ENCODE results near the gene EPS8L1.
A peak's percentile ranks its signal among the peaks of the same experiment; 100 is the strongest.

The EPS8L1 gene

DNA sequence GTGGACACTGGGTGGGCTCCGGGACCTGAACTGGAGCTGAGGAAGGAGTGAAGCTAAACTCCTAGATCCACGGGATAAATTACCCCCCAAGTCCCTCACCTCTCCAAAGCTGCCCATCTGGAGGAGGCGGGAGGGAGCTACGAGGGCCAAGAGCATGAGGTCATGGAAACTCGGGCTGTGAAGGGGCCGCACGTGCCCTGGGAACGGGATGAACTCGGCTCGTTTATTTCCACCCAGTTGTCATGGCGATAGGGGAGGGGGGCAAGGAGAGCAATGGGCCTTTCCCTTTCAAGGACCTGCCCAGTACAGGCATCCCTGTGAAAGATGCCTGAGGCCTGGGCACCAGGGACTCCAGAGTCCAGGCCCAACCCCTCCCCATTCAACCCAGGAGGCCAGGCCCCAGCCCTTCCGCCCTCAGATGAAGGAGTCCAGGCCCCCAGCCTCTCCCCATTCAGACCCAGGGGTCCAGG lies 37.9 kb downstream of the EPS8L1 start:
- H3K9ac ChIP-seq (ENCODE audit: low read length), result peak overlapping the region; percentile 90
- peaks cover 50% of the 10 kb centered on the region for H3K4me1 ChIP-seq (ENCODE audit: insufficient read depth, low read length)
- peak overlapping the region in 1 of 2 donors; percentile 45 for H3K4me3 ChIP-seq (ENCODE audit: low read depth in 1 of 2, low read length in 2 of 2)
- peak overlapping the region; percentile 99 for H3K27ac ChIP-seq (ENCODE audit: low read depth, low read length)
- H3K36me3 ChIP-seq (ENCODE audit: insufficient read depth, low read length), result peaks cover 20% of the 10 kb centered on the region
- no peaks in the 10 kb centered on the region for H3K27me3 ChIP-seq (ENCODE audit: control insufficient read depth in 1 of 2, insufficient read depth in 2 of 2, low read length in 2 of 2)
- no peaks in the 10 kb centered on the region for H3K9me3 ChIP-seq (ENCODE audit: low read length)

DNA sequence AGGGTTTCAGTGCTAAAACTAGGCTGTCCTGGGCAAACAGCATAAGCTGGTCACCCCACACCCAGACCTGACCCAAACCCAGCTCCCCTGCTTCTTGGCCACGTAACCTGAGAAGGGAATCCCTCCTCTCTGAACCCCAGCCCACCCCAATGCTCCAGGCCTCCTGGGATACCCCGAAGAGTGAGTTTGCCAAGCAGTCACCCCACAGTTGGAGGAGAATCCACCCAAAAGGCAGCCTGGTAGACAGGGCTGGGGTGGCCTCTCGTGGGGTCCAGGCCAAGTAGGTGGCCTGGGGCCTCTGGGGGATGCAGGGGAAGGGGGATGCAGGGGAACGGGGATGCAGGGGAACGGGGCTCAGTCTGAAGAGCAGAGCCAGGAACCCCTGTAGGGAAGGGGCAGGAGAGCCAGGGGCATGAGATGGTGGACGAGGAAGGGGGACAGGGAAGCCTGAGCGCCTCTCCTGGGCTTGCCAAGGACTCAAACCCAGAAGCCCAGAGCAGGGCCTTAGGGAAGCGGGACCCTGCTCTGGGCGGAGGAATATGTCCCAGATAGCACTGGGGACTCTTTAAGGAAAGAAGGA lies 39.0 kb downstream of the EPS8L1 start:
- Histone ChIP-seq H3K4me1 (ENCODE audit: insufficient read depth, low read length) (peaks cover 52% of the 10 kb centered on the region), H3K27me3 (ENCODE audit: control insufficient read depth in 1 of 2, insufficient read depth in 2 of 2, low read length in 2 of 2) (no peaks in the 10 kb centered on the region), H3K9me3 (ENCODE audit: low read length) (no peaks in the 10 kb centered on the region), H3K9ac (ENCODE audit: low read length) (peak overlapping the region; percentile 84), H3K36me3 (ENCODE audit: insufficient read depth, low read length) (peaks cover 9% of the 10 kb centered on the region), H3K4me3 (ENCODE audit: low read depth in 1 of 2, low read length in 2 of 2) (peak overlapping the region; percentile 78 to 89), H3K27ac (ENCODE audit: low read depth, low read length) (peak overlapping the region; percentile 99)

DNA sequence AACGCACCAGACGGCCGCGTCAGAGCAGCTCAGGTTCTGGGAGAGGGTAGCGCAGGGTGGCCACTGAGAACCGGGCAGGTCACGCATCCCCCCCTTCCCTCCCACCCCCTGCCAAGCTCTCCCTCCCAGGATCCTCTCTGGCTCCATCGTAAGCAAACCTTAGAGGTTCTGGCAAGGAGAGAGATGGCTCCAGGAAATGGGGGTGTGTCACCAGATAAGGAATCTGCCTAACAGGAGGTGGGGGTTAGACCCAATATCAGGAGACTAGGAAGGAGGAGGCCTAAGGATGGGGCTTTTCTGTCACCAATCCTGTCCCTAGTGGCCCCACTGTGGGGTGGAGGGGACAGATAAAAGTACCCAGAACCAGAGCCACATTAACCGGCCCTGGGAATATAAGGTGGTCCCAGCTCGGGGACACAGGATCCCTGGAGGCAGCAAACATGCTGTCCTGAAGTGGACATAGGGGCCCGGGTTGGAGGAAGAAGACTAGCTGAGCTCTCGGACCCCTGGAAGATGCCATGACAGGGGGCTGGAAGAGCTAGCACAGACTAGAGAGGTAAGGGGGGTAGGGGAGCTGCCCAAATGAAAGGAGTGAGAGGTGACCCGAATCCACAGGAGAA lies 39.9 kb downstream of the EPS8L1 start:
- Histone ChIP-seq H3K4me1 (ENCODE audit: insufficient read depth, low read length) (peaks cover 52% of the 10 kb centered on the region), H3K27me3 (ENCODE audit: control insufficient read depth in 1 of 2, insufficient read depth in 2 of 2, low read length in 2 of 2) (no peaks in the 10 kb centered on the region), H3K4me3 (ENCODE audit: low read depth in 1 of 2, low read length in 2 of 2) (peak overlapping the region; percentile 78 to 89), H3K36me3 (ENCODE audit: insufficient read depth, low read length) (peaks cover under 1% of the 10 kb centered on the region), H3K9ac (ENCODE audit: low read length) (peak overlapping the region; percentile 91), H3K9me3 (ENCODE audit: low read length) (no peaks in the 10 kb centered on the region), H3K27ac (ENCODE audit: low read depth, low read length) (peak overlapping the region; percentile 99)

DNA sequence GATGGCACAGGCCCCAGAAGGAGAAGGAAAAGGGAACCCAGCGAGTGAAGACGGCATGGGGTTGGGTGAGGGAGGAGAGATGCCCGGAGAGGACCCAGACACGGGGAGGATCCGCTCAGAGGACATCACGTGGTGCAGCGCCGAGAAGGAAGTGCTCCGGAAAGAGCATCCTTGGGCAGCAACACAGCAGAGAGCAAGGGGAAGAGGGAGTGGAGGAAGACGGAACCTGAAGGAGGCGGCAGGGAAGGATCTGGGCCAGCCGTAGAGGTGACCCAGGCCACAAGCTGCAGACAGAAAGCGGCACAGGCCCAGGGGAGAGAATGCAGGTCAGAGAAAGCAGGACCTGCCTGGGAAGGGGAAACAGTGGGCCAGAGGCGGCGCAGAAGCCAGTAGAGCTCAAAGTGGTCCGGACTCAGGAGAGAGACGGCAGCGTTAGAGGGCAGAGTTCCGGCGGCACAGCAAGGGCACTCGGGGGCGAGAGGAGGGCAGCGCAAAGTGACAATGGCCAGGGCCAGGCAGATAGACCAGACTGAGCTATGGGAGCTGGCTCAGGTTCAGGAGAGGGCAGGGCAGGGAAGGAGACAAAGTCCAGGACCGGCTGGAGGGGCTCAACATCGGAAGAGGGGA lies 40.7 kb downstream of the EPS8L1 start:
- Histone ChIP-seq H3K4me1 (ENCODE audit: insufficient read depth, low read length) (peaks cover 50% of the 10 kb centered on the region), H3K27me3 (ENCODE audit: control insufficient read depth in 1 of 2, insufficient read depth in 2 of 2, low read length in 2 of 2) (no peaks in the 10 kb centered on the region), H3K36me3 (ENCODE audit: insufficient read depth, low read length) (no peaks in the 10 kb centered on the region)

DNA sequence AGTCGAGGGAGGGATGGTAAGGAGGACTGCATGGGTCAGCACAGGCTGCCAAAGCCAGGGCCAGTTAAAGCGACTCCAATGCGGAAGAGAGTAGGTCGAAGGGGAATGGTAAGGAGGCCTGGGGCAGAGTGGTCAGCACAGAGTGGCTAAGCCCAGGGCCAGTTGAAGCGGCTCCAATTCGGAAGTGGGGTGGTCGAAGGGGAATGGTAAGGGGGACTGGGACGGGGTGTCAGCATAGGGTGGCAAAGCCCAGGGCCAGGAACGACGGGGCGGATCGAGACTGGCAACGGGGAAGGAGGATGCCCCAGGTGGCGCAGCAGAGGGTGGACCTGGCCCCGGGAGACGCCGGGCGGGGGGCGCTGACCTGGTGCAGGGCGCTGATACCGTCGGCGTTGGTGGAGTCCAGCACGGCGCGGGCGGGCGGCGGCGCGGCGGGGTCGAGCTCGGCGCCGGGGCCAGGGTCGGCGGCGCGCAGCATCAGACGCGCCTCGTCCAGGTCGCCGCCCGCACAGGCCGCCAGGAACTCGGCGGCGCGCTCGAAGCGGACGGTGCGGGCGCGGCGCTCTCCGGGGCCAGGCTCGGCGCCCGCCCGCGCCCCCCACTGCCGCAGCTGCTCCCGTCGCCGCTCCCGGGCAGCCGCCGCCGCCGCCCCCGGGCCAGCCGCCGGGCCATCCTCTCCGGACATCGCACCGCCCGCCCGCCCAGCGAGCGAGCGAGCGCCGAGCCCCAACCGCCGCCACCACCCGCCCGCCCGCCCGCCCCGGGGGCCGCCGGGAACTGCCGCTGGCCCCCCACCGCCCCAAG lies 41.4 kb downstream of the EPS8L1 start, which contains the start of gene PPP1R12C:
Gene PPP1R12C (minus strand): TSS at position 779 of the 804 bp plus-strand sequence. CDS start 94 bp downstream, at position 685.
- no peaks in the 10 kb centered on the region for H3K36me3 ChIP-seq (ENCODE audit: insufficient read depth, low read length)
- peak within 1 kb of the TSS; percentile 99 for H3K27ac ChIP-seq (ENCODE audit: low read depth, low read length)
- H3K9me3 ChIP-seq (ENCODE audit: low read length), result no peaks in the 10 kb centered on the region
- H3K27me3 ChIP-seq (ENCODE audit: control insufficient read depth in 1 of 2, insufficient read depth in 2 of 2, low read length in 2 of 2), result no peaks in the 10 kb centered on the region
- H3K4me3 ChIP-seq (ENCODE audit: low read depth in 1 of 2, low read length in 2 of 2), result peak within 1 kb of the TSS; percentile 80 to 89
- H3K4me1 ChIP-seq (ENCODE audit: insufficient read depth, low read length), result peaks cover 45% of the 10 kb centered on the region
- H3K9ac ChIP-seq (ENCODE audit: low read length), result peak within 1 kb of the TSS; percentile 91

More for the DNA sequence above, 40.7 kb downstream of the EPS8L1 start:
- Histone ChIP-seq H3K9me3 (ENCODE audit: low read length) (no peaks in the 10 kb centered on the region), H3K27ac (ENCODE audit: low read depth, low read length) (peak overlapping the region; percentile 99), H3K9ac (ENCODE audit: low read length) (peak overlapping the region; percentile 91), H3K4me3 (ENCODE audit: low read depth in 1 of 2, low read length in 2 of 2) (peak overlapping the region; percentile 78 to 89)

DNA sequence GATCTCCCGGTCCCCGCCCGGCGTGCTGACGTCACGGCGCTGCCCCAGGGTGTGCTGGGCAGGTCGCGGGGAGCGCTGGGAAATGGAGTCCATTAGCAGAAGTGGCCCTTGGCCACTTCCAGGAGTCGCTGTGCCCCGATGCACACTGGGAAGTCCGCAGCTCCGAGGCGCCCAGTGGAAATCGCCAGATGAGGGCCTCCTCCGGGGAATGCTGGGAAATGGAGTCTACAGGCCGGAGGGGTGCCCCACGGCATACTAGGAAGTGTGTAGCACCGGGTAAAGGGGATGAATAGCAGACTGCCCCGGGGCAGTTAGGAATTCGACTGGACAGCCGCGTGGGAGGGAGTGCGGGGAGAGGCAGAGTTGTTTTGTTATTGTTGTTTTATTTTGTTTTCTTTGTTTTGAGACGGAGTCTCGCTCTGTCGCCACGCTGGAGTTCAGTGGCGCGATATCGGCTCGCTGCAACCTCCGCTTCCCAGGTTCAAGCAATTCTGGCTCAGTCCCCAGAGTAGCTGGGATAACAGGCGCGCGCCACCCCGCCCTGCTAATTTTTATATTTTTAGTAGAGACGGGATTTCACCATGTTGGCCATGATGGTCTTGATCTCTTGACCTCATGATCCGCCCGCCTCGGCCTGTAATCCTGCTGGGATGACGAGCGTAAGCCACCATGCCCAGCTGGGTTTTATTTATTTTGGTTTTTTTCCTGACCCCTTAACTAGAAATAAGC lies 42.2 kb downstream of the EPS8L1 start:
- Histone ChIP-seq H3K27me3 (ENCODE audit: control insufficient read depth in 1 of 2, insufficient read depth in 2 of 2, low read length in 2 of 2) (no peaks in the 10 kb centered on the region), H3K4me3 (ENCODE audit: low read depth in 1 of 2, low read length in 2 of 2) (peak overlapping the region; percentile 60 to 80), H3K9ac (ENCODE audit: low read length) (no peak overlapping the region), H3K27ac (ENCODE audit: low read depth, low read length) (peak overlapping the region; percentile 88), H3K36me3 (ENCODE audit: insufficient read depth, low read length) (no peaks in the 10 kb centered on the region), H3K4me1 (ENCODE audit: insufficient read depth, low read length) (peaks cover 37% of the 10 kb centered on the region), H3K9me3 (ENCODE audit: low read length) (no peaks in the 10 kb centered on the region)

DNA sequence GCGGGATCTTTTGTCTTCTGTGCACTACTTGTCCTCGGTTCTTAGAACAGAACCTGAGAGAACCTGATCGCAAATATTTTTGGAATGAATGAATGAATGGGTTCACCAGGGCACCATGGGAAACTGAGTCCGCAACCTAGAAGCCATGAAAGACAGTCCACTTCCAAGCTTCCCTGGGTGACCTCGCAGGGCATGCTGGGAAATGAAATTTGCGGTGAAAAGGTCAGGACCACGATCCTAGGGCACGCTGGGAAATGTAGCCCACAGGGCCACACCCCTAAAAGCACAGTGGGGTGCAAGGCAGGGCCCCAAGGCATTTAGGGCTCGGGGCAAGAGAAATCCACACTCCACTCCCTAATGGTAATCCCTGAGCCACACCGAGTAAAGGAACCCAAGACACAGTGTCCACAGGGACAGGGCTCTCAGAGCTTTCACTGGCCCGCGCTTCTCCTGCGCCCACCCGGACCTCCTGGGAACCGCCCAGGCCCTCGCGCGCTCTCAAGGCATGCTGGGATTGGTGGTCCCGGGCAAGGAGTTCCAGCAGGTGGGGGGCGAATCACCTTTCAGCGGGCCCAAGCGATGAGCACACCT lies 42.8 kb downstream of the EPS8L1 start:
- H3K9ac ChIP-seq (ENCODE audit: low read length), result no peak overlapping the region
- H3K9me3 ChIP-seq (ENCODE audit: low read length), result no peaks in the 10 kb centered on the region
- H3K27me3 ChIP-seq (ENCODE audit: control insufficient read depth in 1 of 2, insufficient read depth in 2 of 2, low read length in 2 of 2), result no peaks in the 10 kb centered on the region
- H3K27ac ChIP-seq (ENCODE audit: low read depth, low read length), result peak overlapping the region; percentile 88
- no peaks in the 10 kb centered on the region for H3K36me3 ChIP-seq (ENCODE audit: insufficient read depth, low read length)
- peaks cover 30% of the 10 kb centered on the region for H3K4me1 ChIP-seq (ENCODE audit: insufficient read depth, low read length)
- H3K4me3 ChIP-seq (ENCODE audit: low read depth in 1 of 2, low read length in 2 of 2), result peak overlapping the region; percentile 60 to 80

DNA sequence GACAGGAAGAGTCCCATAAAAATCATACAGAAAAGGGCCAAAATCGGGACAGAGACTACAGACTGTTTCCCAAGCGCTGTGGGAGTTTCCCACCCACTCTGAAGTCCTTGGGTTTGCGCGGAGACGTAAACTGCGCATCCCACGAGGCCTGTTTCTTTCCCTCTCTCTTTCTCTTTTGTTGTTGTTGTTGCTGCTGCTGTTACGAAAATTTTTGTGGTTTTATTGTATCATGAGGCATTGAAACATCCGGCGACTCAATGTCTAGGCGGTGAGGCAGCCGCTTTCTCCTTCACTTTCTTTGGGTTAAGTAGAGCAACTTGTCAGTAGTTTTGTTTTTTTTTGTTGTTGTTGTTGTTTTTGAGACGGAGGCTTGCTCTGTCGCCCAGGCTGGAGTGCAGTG lies 43.4 kb downstream of the EPS8L1 start:
- peaks cover 0 to under 1% of the 10 kb centered on the region in 2 donors for H3K27me3 ChIP-seq (ENCODE audit: control insufficient read depth in 1 of 2, insufficient read depth in 2 of 2, low read length in 2 of 2)
- no peaks in the 10 kb centered on the region for H3K9me3 ChIP-seq (ENCODE audit: low read length)
- peaks cover 28% of the 10 kb centered on the region for H3K4me1 ChIP-seq (ENCODE audit: insufficient read depth, low read length)
- H3K36me3 ChIP-seq (ENCODE audit: insufficient read depth, low read length), result no peaks in the 10 kb centered on the region
- H3K9ac ChIP-seq (ENCODE audit: low read length), result no peak overlapping the region
- H3K4me3 ChIP-seq (ENCODE audit: low read depth in 1 of 2, low read length in 2 of 2), result no peak overlapping the region
- H3K27ac ChIP-seq (ENCODE audit: low read depth, low read length), result no peak overlapping the region

DNA sequence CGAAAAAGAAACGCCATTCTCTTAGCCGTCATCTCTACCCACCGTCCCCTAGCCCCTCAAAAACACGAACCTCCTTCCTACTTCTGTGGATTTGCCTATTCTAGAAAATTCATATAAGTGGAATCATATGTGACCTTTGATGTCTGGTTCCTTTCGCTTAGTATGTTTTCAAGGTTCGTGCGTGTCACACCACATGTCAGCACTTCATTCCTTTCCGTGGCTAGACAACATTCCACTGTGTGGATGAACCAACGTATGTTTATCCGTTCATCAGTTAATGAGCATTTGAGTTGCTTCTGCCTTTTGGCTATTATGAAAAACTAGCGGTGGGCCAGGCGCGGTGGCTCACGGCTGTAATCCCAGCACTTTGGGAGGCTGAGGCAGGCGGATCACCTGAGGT lies 55.8 kb downstream of the EPS8L1 start:
- no peaks in the 10 kb centered on the region for H3K9me3 ChIP-seq (ENCODE audit: low read length)
- peaks cover 9 to 11% of the 10 kb centered on the region in 2 donors for H3K27me3 ChIP-seq (ENCODE audit: control insufficient read depth in 1 of 2, insufficient read depth in 2 of 2, low read length in 2 of 2)
- no peaks in the 10 kb centered on the region for H3K36me3 ChIP-seq (ENCODE audit: insufficient read depth, low read length)
- no peaks in the 10 kb centered on the region for H3K4me1 ChIP-seq (ENCODE audit: insufficient read depth, low read length)
- H3K4me3 ChIP-seq (ENCODE audit: low read depth in 1 of 2, low read length in 2 of 2), result no peak overlapping the region
- H3K27ac ChIP-seq (ENCODE audit: low read depth, low read length), result no peak overlapping the region
- no peak overlapping the region for H3K9ac ChIP-seq (ENCODE audit: low read length)

DNA sequence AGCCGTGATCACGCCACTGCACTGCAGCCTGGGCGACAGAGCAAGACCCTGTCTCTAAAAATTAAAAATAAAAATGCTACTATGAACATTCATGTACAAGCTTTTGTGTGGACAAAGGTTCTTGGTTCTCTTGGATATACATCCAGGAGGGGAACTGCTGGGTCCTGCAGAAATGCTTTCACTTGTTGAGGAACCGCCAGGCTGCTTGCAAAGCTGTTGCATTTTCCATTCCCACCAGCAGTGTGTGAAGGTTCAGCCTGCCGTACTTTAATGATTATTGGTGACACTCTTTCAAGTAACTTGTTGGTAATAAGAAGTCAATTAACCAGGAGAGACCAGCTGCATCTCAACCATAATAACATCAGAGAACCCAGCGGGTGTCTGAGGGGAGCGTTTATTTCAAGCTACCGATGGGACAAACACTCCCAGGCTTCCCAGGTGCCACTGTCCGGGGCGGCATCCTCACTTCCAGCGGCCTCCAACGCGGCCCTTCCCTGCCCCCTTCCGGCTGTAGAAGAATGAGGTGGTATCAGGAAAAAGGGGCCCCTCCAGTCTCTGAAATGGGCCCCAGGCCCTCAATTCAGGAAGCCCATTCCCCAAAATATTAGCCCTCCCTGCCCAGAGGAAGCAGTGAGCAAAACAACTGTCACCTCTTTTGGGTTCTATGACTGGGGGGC lies 56.9 kb downstream of the EPS8L1 start:
- Histone ChIP-seq H3K4me3 (ENCODE audit: low read depth in 1 of 2, low read length in 2 of 2) (no peak overlapping the region), H3K9ac (ENCODE audit: low read length) (no peak overlapping the region), H3K9me3 (ENCODE audit: low read length) (no peaks in the 10 kb centered on the region), H3K27me3 (ENCODE audit: control insufficient read depth in 1 of 2, insufficient read depth in 2 of 2, low read length in 2 of 2) (peaks cover 9 to 23% of the 10 kb centered on the region in 2 donors), H3K4me1 (ENCODE audit: insufficient read depth, low read length) (no peaks in the 10 kb centered on the region), H3K36me3 (ENCODE audit: insufficient read depth, low read length) (no peaks in the 10 kb centered on the region), H3K27ac (ENCODE audit: low read depth, low read length) (no peak overlapping the region)

All from muscle layer of colon (tissue), 2 donors.